Epithelial cell of proximal tubule (primary cell): ENCODE data around the gene KRTAP19-2. TPM values are rescaled to one million over a fixed set of nuclear protein-coding genes. Genes with fewer than 3 reads are reported as not detected.
"Not testable (repeated sequence)": the region's sequence is repeated elsewhere in the genome, so short reads cannot be mapped to it uniquely, and the experiment has no call there.

ENCODE experiments used
- DNase-seq: peaks from one replicate; pipeline ENCODE4 v3.0.0-alpha.2; 2011; ENCODE audit warnings: low read depth
- H3K4me3 ChIP-seq: 2 replicates; pipeline ENCODE4 v1.5.1; 2011; ENCODE audit warnings: low read depth, mild to moderate bottlenecking, low read length
- CTCF ChIP-seq: conservative IDR thresholded peaks from 2 replicates; pipeline ENCODE4 v1.5.1; 2012; ENCODE audit warnings: low read depth, mild to moderate bottlenecking, low read length
- total RNA-seq: library from RNA; depleted of rRNA; stranded (reverse); fragments of >200 nt; gene quantifications from 2 replicates; pipeline ENCODE4 v1.2.3, GENCODE V29; 2015

KRTAP19-2 gene
- total RNA-seq, result not detected in 2 replicates

GRCh38 chr21:30487336-30487735 lies at the start of gene KRTAP19-2:
Gene KRTAP19-2 (minus strand): TSS chr21:30487436. CDS start chr21:30487348, 88 bp downstream.
- no peak within 1 kb of the TSS for H3K4me3 ChIP-seq
- no peak for DNase-seq
- TF ChIP-seq CTCF, result no peak

- TF ChIP-seq CTCF, result no peak
- DNase-seq, result no peak
- H3K4me3 ChIP-seq, result no peak overlapping the region
Measured at GRCh38 chr21:30518876-30519275, 31.6 kb upstream of the KRTAP19-2 start.

- no peak for DNase-seq
- TF ChIP-seq CTCF, result no peak
- no peak overlapping the region for H3K4me3 ChIP-seq
Measured at GRCh38 chr21:30515681-30516080, 28.4 kb upstream of the KRTAP19-2 start.

GRCh38 chr21:30505621-30506205 lies 18.5 kb upstream of the KRTAP19-2 start:
- H3K4me3 ChIP-seq, DNase-seq: not testable (repeated sequence)
- peak; percentile 29 for TF ChIP-seq CTCF

GRCh38 chr21:30502041-30502440 lies 14.8 kb upstream of the KRTAP19-2 start, which contains the start of gene KRTAP19-5:
Gene KRTAP19-5 (minus strand): TSS chr21:30502141. CDS start chr21:30502090, 51 bp downstream.
- no peak within 1 kb of the TSS for H3K4me3 ChIP-seq
- no peak for DNase-seq
- no peak for TF ChIP-seq CTCF

- no peak within 1 kb of the TSS for H3K4me3 ChIP-seq
- no peak for TF ChIP-seq CTCF
- DNase-seq, result no peak
Measured at GRCh38 chr21:30497065-30497464, 9.8 kb upstream of the KRTAP19-2 start, which contains the start of gene KRTAP19-4. Gene KRTAP19-4 (minus strand): TSS chr21:30497165. CDS start chr21:30497110, 55 bp downstream.

- no peak within 1 kb of the TSS for H3K4me3 ChIP-seq
- DNase-seq, result no peak
Measured at GRCh38 chr21:30491963-30492428, 4.8 kb upstream of the KRTAP19-2 start, which contains the start of gene KRTAP19-3. Gene KRTAP19-3 (minus strand): TSS chr21:30492013. CDS start chr21:30491957, 56 bp downstream.

More at GRCh38 chr21:30491963-30492428, 4.8 kb upstream of the KRTAP19-2 start, which contains the start of gene KRTAP19-3:
- no peak for TF ChIP-seq CTCF
